CD4-positive, alpha-beta T cell treated with Interleukin-12 subunit alpha and Interleukin-12 subunit beta, for 1 hour (primary cell): ENCODE data around the gene ABHD2.
A peak's percentile ranks its signal among the peaks of the same experiment; 100 is the strongest.
"Not testable (repeated sequence)": the region's sequence is repeated elsewhere in the genome, so short reads cannot be mapped to it uniquely, and the experiment has no call there.

Experiments
- DNase-seq: peaks from one replicate; pipeline ENCODE4 v3.0.0-alpha.2; 2020

ABHD2 gene

GRCh38 chr15:89140595-89140994 lies 52.3 kb downstream of the ABHD2 start:
- DNase-seq: no peak

- not testable (repeated sequence) for DNase-seq
These were observed 52.9 kb downstream of the ABHD2 start for GRCh38 chr15:89141159-89141558.

DNA sequence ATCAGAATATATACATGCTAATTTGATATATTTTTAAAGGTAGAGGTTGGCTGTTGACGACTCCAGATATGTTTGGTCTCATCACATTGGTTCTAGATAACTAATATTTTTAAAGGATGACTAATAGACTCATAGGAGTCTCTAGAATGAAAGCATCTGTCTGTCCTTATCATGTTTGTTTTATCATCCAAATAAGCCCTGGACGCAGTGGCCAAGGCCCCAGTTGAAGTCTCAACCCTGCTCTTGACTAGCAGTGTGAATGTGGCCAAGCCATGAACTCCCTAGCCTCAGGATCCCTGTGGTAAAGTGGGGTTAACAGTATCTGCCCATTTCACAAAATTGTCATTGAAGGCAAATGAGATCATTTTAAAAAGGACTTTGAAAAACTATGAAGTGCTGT lies 53.6 kb downstream of the ABHD2 start:
- DNase-seq: no peak

GRCh38 chr15:89142423-89142822 lies 54.2 kb downstream of the ABHD2 start:
- DNase-seq: no peak

DNA sequence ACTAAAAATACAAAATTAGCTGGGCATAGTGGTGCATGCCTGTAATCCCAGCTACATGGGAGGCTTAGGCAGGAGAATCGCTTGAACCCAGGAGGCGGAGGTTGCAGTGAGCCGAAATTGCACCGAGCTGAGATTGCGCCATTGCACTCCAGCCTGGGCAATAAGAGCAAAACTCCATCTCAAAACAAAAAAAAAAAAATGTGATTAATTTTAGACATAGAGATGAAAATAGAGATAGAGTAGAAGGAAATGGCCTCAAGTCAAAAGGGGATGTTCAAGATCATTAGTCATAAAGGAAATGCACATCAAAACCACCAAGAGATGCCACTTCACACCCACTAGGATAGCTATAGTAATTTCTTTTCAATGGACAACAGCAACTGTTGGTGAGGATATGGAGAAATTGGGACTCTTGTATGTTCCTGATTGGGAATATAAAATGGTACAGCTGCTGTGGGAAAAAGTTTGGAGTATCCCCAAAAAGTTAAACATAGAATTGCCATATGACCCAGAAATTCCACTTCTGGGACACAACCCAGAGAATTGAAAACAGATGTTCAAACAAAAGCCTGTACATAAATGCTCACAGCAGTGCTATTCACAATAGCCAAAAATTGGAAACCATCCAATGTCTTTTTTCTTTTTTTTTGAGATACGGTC lies 55.4 kb downstream of the ABHD2 start:
- peak; percentile 30 for DNase-seq

DNA sequence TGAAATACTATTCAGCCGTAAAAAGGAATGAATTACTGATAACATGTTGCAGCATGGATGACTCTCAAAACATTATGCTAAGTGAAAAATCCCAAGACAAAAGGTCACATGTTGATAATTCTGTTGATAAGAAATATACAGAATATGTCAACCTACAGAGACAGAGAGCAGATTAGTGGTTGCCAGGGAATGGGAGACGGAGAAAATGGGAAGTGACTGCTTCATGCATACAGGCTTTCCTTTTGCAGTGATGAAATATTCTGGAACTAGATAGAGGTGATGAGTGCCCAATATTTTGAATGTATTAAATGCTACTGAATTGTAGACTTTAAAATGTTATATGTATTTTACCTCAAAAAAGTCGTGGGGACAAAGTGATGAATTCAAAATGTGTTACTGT lies 56.2 kb downstream of the ABHD2 start:
- no peak for DNase-seq

DNA sequence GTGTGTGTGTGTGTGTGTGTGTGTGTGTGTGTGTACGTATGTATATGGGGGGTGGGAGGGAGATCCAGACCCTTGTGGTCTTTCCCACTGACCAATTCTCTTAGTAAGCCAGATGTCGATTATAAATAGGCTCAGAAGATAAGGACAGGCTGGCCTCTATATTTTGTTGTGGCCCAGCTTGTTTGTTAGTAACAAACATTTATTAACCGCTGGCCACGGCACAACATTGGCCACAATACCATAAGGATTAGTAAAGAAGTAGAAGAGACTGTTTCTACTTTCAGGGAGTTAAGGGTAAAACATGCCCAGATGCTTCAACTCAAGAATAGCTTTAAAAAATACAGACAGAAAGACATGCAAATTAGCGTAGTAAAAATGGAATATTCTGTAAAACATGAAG lies 58.1 kb downstream of the ABHD2 start:
- DNase-seq: no peak

DNA sequence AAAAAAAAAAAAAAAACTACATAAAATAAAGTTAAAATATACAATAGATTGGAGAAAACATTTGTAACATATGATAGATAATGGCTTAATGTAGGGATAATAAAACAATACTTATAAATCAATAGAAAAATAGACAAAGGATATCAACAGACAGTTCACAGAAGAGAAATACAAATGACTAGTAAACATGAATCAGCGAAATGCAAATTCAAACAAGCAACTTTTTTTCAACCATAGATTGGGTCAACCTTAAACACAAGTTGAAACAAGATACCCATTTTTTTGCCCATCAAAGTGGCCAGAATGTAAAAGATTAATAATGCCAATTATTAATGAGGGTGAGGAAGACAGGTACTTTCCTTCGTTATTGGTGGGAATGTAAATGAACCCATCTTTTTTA lies 59.9 kb downstream of the ABHD2 start:
- no peak for DNase-seq

- DNase-seq: no peak
These were observed 61.3 kb downstream of the ABHD2 start for GRCh38 chr15:89149501-89150101.

GRCh38 chr15:89150287-89150686 lies 62.0 kb downstream of the ABHD2 start:
- DNase-seq: no peak

- DNase-seq: no peak
These were observed 62.8 kb downstream of the ABHD2 start for GRCh38 chr15:89150762-89151664.

- no peak for DNase-seq
These were observed 66.9 kb downstream of the ABHD2 start for GRCh38 chr15:89155122-89155521.

DNA sequence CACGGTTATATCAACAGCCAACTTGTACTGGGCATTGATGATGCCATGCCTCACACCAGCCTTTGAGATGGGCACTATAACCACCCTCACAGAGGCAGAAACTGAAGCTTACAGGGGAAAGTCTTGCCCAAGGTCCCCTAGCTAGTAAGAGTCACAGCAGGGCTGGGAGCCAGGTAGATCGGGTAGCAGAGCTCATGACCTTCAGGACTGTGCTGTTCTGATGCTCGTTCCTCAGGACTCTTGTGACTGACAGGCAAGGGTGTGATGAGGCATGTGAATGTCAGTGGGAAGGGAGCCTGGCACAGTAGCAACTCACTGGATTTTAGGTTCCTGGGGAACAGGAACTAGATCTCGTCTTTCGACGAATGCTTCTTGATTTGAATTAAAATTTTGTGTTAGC lies 67.4 kb downstream of the ABHD2 start:
- DNase-seq: no peak

DNA sequence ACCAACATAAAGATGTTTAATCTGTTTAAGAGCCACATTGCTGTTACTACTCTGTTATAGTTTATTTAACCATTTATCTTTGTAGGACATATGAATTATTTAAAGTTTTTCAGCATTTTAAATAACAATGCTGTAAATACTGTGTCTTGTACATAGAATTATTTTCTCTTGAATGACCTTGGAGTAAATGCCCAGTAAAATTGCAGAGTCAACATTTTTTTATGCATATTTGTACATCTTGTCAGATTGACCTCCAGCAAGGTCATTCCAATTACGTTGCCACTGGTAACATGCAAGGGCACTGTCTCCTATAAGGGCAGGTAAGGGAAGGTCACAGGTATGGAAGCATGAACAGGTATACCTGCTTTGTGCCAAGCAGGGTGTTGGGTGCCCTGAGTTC lies 68.8 kb downstream of the ABHD2 start:
- no peak for DNase-seq

GRCh38 chr15:89157918-89158564 lies 69.8 kb downstream of the ABHD2 start:
- no peak for DNase-seq

DNA sequence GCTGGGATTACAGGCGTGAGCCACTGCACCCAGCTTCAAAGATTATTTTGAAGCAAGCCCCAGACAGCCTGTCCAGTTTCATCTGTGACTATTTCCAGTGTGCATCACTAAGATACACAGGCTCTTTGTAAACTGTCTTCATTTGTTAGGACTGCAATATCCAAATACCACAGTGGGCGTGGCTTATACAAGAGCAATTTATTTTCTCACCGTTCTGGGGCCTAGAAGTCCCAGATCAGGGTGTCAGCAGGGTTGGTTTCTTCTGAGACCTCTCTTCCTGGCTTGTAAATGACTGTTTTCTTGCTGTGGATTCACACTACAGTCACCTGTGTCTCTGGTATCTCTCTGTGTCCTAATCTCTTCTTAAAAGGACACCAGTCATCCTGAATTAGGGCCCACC lies 73.4 kb downstream of the ABHD2 start:
- no peak for DNase-seq

DNA sequence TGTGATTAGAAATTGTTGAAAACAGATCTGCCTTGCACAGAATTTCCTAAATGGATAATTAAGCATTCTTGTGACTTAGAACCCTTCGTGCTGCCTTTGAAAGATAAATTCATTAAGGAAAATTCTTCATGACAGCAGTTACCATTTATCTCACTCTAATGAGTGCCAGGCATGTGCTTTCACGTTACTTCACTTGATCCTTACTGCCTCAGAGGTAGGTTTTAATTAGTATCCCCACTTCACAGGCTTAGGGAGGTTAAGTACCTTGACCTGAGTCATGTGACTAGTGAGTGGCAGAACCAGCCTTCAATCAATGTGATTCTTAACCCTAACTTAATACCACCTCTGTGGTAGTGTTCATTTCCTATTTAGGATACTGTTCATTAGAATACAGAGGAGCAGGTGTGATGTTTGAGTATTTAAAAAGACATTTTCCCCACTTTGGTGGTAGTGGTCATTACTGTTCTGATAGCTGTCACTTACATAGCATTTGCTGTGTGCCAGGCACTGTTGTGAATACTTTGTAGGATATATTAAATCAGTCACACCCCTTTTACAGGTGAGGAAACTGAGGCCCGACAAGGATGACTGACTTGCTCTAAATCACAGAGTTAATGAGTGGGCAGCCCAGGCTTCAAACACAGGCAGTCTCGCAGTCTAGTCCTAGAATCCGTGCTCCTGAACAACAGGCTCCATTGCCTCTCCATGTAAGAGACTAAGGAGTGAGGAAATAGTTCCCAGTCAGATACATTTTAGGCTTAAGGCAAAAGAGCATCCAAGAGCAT lies 75.2 kb downstream of the ABHD2 start:
- DNase-seq: no peak

GRCh38 chr15:89164712-89165211 lies 76.5 kb downstream of the ABHD2 start:
- DNase-seq: no peak

DNA sequence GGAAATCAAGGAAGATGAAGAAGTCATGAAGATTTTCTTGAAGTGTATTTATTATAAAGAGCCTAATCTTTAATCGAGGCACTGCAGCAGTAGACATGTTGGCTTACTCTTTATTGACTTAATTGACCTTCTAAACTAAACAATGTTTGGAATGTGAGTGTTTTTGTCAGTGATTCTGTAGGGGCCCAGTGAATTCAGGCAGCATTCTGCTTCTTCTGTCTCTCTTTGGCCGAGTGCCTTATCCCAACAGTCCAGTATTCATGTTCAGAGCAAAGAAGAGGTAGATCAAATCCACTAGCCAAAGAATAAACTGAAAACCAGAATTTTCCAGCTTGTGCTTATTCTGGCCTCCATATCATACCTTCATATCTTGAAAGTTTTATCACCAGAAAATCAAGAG lies 77.4 kb downstream of the ABHD2 start:
- DNase-seq: no peak

- no peak for DNase-seq
These were observed 79.3 kb downstream of the ABHD2 start for GRCh38 chr15:89167267-89168176.

DNA sequence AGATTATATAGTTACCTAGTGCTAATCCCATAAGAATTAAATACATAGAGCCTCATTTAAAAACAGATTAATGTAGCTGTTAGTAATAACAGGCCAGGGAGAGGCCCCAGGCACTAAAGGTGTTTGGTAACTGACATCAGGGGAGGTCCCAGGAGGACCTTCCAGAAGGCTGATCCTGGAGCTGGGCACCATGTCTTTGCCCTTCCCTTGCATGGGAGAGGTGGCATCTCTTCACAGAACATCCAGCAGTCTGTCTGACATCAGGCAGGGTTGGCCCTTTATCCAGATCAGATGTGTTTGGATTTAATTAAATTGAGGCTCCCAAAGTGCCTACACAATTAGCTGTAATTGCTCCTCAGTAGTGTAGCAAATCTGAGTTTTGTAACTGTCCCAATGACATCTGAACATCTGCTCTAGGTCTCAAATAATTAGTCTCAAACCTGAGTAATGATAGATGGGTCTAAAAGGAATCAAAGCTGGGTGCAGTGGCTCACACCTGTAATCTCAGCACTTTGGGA lies 80.1 kb downstream of the ABHD2 start:
- DNase-seq: no peak
